ENCODE measurements around the gene NUB1. TPM values are rescaled to one million over a fixed set of nuclear protein-coding genes. Genes with fewer than 3 reads are reported as not detected.

The NUB1 gene
- total RNA-seq, 1 donor: 51.0 TPM

DNA sequence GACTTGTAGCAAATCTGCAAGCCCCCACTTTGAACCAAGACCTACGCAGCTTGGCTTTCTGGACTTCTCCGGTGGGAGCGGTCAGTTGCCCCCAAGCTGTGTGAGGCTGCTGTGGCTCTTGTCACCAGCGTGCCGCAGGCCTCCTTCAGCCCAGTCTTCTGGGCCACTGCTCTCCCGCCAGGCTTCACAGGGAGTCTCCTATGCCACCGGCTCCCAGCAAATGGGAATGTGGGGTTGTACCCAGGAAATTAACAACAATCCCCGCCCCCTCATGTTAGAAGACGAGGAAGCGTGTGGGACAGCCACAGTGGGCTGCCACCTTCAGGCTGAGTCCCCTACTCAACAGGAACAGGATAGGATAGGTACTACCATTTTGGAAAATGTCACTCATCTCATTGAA lies 64.0 kb downstream of the NUB1 start:
- TF ChIP-seq, protein P1, sequence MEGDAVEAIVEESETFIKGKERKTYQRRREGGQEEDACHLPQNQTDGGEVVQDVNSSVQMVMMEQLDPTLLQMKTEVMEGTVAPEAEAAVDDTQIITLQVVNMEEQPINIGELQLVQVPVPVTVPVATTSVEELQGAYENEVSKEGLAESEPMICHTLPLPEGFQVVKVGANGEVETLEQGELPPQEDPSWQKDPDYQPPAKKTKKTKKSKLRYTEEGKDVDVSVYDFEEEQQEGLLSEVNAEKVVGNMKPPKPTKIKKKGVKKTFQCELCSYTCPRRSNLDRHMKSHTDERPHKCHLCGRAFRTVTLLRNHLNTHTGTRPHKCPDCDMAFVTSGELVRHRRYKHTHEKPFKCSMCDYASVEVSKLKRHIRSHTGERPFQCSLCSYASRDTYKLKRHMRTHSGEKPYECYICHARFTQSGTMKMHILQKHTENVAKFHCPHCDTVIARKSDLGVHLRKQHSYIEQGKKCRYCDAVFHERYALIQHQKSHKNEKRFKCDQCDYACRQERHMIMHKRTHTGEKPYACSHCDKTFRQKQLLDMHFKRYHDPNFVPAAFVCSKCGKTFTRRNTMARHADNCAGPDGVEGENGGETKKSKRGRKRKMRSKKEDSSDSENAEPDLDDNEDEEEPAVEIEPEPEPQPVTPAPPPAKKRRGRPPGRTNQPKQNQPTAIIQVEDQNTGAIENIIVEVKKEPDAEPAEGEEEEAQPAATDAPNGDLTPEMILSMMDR (IDR thresholded peaks at IDR 0.05; ENCODE audit: insufficient read depth, low read depth, low read length): no peak
- DNase-seq (ENCODE audit: low read depth): no peak
- no peak overlapping the region for H3K4me3 ChIP-seq (ENCODE audit: low read depth, low read length)

DNA sequence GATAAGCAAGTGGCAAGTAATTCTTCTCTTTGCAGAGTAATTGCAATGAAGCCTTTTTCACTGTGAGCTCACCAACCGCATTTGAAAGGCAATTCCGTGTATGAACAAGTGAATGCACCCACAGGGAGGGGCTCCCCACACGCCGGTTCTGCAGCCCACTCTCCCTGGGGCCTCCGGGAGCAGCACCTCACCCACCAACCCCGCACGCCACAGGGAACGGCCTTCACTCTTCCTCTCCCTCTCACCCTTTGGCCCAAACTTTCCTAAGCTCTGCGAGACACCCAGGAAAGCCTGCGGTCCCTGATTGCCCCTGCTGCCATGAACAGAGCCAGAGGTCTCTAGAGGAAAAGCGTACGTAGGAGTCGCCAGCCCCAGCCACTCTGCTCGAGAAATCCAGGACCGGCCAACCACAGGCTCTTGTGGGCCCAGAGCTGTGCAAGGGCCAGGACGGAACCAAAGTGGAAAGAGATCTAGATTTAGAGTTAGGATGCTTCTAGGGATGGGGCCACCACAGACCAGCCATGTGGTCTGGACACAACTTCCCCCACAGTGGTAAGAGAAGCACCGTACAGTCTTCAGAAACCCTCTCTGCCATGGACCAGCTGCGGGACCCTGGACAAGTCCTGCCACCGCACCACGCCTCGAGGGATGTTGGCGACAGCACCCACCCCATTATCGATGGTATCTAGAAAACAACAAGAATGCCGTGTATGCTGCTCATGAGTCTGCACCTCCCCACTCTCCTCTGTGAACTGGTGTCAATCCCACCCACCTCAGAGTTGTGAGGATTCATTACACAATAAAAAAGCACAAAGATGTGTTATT lies 64.7 kb downstream of the NUB1 start:
- H3K4me3 ChIP-seq (ENCODE audit: low read depth, low read length): no peak overlapping the region
- DNase-seq (ENCODE audit: low read depth): no peak
- TF ChIP-seq, protein P1 (IDR thresholded peaks at IDR 0.05; ENCODE audit: insufficient read depth, low read depth, low read length): no peak

DNA sequence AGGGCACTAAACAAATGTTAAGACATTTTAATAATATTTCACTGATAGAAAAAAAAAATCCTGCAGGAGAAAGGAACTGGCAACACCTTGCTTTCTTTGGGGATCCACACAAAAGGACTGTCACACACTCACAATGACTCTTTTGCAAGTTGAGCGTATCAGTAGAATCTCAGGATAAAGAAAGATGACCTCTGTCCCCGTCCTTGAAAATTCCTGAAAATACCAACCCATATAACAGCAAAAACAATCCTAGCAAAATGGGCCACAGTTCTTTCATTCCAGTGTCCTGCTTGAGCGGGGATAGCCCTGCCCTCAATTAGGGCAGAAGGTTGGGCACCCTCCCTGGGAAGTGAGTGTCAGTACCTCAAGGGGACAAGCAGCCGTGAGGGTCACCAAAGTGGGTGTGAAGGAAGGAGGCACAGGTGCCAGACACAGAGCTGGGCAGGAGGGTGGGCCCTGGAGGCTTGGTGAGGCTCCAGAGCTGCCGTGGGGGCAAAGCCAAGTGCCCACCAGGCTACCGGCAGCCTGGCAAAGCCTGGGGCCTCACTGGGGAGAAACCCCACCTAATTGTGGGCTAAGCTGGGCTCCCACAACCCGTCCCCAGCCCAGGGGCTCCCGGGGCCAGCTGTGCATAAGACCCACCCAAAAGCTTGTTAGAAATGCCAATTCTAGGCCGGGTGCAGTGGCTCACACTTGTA lies 65.4 kb downstream of the NUB1 start:
- H3K4me3 ChIP-seq (ENCODE audit: low read depth, low read length): peak overlapping the region; percentile 6
- no peak for DNase-seq (ENCODE audit: low read depth)
- TF ChIP-seq, protein P1 (IDR thresholded peaks at IDR 0.05; ENCODE audit: insufficient read depth, low read depth, low read length): no peak

DNA sequence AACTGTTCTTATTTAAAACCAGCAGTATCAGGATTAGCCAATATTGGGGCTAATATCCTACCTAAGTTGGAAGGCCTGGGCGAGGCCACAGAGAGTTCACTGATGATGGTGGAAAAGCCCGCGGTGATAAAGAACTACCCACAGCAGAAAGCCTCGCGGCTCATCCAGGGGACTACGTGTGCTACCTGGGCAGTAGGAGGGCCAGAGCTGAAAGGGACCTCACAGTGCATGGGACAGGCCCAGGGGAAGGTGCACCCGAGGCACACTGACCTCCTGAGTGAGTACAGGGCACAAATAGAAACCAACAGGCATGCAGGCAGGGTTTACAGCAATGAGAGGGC lies 66.9 kb downstream of the NUB1 start:
- TF ChIP-seq, protein P1 (IDR thresholded peaks at IDR 0.05; ENCODE audit: insufficient read depth, low read depth, low read length): no peak
- H3K4me3 ChIP-seq (ENCODE audit: low read depth, low read length): peak overlapping the region; percentile 76
- no peak for DNase-seq (ENCODE audit: low read depth)

DNA sequence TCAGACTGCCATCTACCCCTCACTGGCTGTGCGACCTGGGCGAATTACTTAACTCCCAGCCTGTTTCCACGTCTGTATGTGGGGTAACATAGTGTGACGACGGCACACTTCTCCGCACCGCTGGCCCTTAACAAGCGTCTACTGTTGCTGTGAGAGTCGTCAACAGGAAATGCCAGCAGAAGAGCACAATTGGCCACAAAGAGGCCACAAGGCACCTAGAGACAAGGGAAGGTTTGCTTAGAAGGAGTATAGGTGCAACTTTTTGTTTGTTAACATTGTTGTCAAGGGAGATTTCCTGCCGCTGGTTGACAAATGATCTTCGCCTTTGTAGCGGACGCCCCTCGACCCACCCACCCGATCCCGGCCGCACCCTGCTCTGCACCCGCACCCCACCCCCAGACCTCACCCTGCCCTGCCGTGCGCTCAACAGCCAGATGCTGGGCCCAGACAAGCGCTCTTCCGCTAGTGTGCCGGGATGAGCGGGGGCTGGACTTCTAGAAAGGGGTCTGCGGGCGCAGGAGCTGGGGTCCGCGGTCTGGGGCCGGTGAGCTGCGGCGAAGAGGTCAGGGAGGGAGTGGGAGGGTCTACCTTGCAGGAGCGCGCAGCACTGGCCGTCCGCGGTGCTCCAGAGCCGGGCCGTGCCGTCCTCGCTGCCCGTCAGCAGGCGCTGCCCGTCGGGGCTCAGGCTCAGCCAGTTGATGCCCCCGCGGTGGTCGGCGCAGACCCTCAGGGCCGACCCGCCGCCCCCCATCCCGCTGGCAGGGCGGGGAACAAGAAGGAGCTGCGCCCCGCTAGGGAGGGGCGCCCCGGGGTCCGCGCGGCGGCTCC lies 67.4 kb downstream of the NUB1 start:
- TF ChIP-seq, protein P1 (IDR thresholded peaks at IDR 0.05; ENCODE audit: insufficient read depth, low read depth, low read length): no peak
- peak; percentile 75 for DNase-seq (ENCODE audit: low read depth)
- peak overlapping the region; percentile 76 for H3K4me3 ChIP-seq (ENCODE audit: low read depth, low read length)

DNA sequence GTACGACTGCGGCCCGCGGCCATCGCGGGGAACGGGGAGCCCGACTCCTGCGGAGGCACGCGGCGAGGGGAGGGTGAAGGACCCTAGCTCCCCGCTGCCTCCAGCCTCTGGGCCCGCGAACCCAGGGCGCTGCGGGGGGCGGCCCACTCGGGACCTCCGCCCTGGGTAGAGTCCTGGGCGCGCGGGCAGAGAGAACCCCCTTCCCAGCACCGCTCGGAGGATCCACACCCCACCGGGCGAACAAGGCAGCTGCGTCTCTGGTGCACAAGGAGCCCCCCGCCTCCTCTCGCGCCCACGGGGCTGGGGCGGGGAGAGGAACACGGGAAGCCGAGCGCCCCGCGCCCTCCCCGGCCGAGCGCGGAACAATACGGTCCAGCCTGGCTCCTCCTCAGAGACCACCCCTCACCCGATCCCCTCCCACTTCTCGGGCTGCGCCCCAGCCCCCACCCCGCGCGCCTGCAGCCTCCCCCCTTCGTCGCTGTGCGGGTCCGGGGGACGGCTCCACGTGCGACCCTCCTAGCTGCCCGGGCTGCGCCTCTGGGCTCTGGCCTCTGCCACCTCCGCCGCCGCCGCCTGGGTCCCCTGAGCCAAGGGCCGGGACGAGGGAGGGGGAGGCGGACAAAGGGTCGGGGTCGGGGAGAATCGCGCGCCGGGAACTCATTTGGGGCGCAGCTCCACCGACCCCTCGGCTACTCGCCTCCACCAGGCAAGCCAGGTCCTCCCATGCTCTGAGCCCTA lies 68.2 kb downstream of the NUB1 start, which contains the start of gene WDR86:
TSS of gene WDR86 (minus strand) at position 372 of the 738 bp plus-strand sequence. CDS start 449 bp downstream, outside the sequence.
- TF ChIP-seq, protein P1 (IDR thresholded peaks at IDR 0.05; ENCODE audit: insufficient read depth, low read depth, low read length): no peak
- H3K4me3 ChIP-seq (ENCODE audit: low read depth, low read length): peak within 1 kb of the TSS; percentile 76
- DNase-seq (ENCODE audit: low read depth): no peak
